Keratinocyte (primary cell): ENCODE results near the gene TMEM231.
"Not testable (repeated sequence)": the region's sequence is repeated elsewhere in the genome, so short reads cannot be mapped to it uniquely, and the experiment has no call there.

ENCODE experiments used
- CTCF ChIP-seq, 3 experiments: IDR thresholded peaks in 1 of 3; conservative IDR thresholded peaks in 1 of 3; optimal IDR thresholded peaks in 1 of 3; 2 replicates in 2 of 3; 3 replicates in 1 of 3; pipeline versions ENCODE3 to v1.5.1; 2011; ENCODE audit warnings: low read length in 3 of 3, mild to moderate bottlenecking in 3 of 3, moderate library complexity in 2 of 3, control low read depth in 1 of 3, inconsistent platforms in 1 of 3; ENCODE audit not compliant: insufficient read depth in 2 of 3; ENCODE audit errors: extremely low read depth in 1 of 3
- EZH2 ChIP-seq: IDR thresholded peaks from one replicate; pipeline ENCODE4 v1.6.1; 2012; ENCODE audit warnings: inconsistent platforms, mild to moderate bottlenecking, low read length, moderate library complexity

DNA sequence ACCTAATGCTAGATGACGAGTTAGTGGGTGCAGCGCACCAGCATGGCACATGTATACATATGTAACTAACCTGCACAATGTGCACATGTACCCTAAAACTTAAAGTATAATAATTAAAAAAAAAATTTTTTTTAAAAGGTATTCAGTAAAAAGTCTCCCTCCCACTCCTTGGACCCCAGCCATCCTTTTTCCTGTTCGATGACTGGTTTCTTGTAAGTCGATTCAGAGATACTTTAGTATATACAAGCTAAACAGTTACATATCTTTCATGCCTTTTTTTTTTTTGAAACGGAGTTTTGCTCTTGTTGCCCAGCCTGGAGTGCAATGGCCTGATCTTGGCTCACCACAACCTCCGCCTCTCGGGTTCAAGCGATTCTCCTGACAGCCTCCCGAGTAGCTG lies 35.9 kb upstream of the TMEM231 start:
- not testable (repeated sequence) for TF ChIP-seq EZH2; CTCF (optimal IDR thresholded peaks at IDR 0.05 in 1 of 3, IDR thresholded peaks at IDR 0.05 in 1 of 3, conservative IDR thresholded peaks at IDR 0.05 in 1 of 3; ENCODE audit: extremely low read depth in 1 of 3, insufficient read depth in 2 of 3, low read length in 3 of 3)
